ENCODE data around the gene GRM7.

GRCh38 chr3:7371693-7372572, 511.0 kb downstream of the GRM7 start:
- TF ChIP-seq CTCF (IDR thresholded peaks at IDR 0.05 in 8 of 11, conservative IDR thresholded peaks at IDR 0.05 in 3 of 11) = no peak
- TF ChIP-seq POLR2AphosphoS5 (IDR thresholded peaks at IDR 0.05) = no peak
- no peak for TF ChIP-seq POLR2A (IDR thresholded peaks at IDR 0.05)
